Heart right ventricle (tissue), 16 donors: ENCODE data around the gene TSC22D4. TPM values are rescaled to one million over a fixed set of nuclear protein-coding genes. Genes with fewer than 3 reads are reported as not detected.

ENCODE experiments used
- ATAC-seq, 8 donors: fragments of 200-7000 bp; cut with Tn5 transposase; one replicate each; pipeline ENCODE4 v1.9.1; 2020; ENCODE audit warnings: mild to moderate bottlenecking in 8 of 8, moderate library complexity in 8 of 8, moderate number of reproducible peaks in 1 of 8
- DNase-seq, 2 donors: peaks; one replicate each; pipeline ENCODE4 v3.0.0-alpha.2; 2020
- H3K27ac ChIP-seq, 10 donors: fragments of 200-600 bp; sonication (generic) in 2 of 10; one replicate each; pipeline versions ENCODE4 v1.5.0 to v1.8.0; 2020 to 2022; ENCODE audit warnings: mild to moderate bottlenecking in 3 of 10
- H3K27me3 ChIP-seq, 7 donors: fragments of 200-600 bp; one replicate each; pipeline ENCODE4 v1.8.0; 2021 to 2022; ENCODE audit warnings: mild to moderate bottlenecking in 2 of 7
- H3K36me3 ChIP-seq, 9 donors: fragments of 200-600 bp; sonication (generic) in 1 of 9; one replicate each; pipeline versions ENCODE4 v1.5.0 to v1.8.0; 2020 to 2022; ENCODE audit warnings: mild to moderate bottlenecking in 2 of 9
- H3K4me1 ChIP-seq, 9 donors: fragments of 200-600 bp; sonication (generic) in 1 of 9; one replicate each; pipeline versions ENCODE4 v1.5.0 to v1.8.0; 2020 to 2022; ENCODE audit warnings: mild to moderate bottlenecking in 4 of 9
- H3K4me3 ChIP-seq, 10 donors: fragments of 200-600 bp; sonication (generic) in 2 of 10; one replicate each; pipeline versions ENCODE4 v1.5.0 to v1.8.0; 2020 to 2022; ENCODE audit warnings: mild to moderate bottlenecking in 7 of 10, moderate library complexity in 2 of 10
- H3K9me3 ChIP-seq, 11 donors: fragments of 200-600 bp in 10 of 11; sonication (generic) in 2 of 11; one replicate each; pipeline versions ENCODE4 v1.5.0 to v1.8.0; 2013 to 2022; ENCODE audit warnings: mild to moderate bottlenecking in 2 of 11, control low read depth in 1 of 11, moderate library complexity in 1 of 11
- CTCF ChIP-seq, 9 donors: fragments of 200-600 bp; sonication (generic) in 2 of 9; IDR thresholded peaks; one replicate each; pipeline versions ENCODE4 v1.5.0 to v1.8.0; 2021 to 2022; ENCODE audit warnings: antibody characterized with exemption in 9 of 9, mild to moderate bottlenecking in 5 of 9, moderate library complexity in 1 of 9
- WGBS, 2 donors: extraction: QIAGEN DNeasy Blood & Tissue Kit; methylation state at CpG; one replicate each; pipeline ENCODE4 v1.1.7; 2013; ENCODE audit warnings: inconsistent platforms in 1 of 2; 5-methylcytosine and 5-hydroxymethylcytosine counted together
- intact Hi-C, 10 donors: fragments of 100-400 bp; cut with DNase I; formaldehyde crosslinking; loops; one replicate each; pipeline versions ENCODE4 v1.11.1 to v1.14.2; 2022
- polyA plus RNA-seq, 2 donors: library from polyadenylated mRNA; stranded (reverse); fragments of 200-250 nt; gene quantifications; one replicate each; pipeline ENCODE4 v1.2.3, GENCODE V29; 2013
- total RNA-seq, 10 donors: library from RNA; stranded (reverse); fragmentation: NEBNext Ultra II Directional in 3 of 10; extraction: Animal tissue kit (Norgen Biotek cat#: 25700) in 3 of 10; gene quantifications; one replicate each; pipeline versions ENCODE4 v1.2.1 to v1.2.4, GENCODE V29; 2021 to 2023
- donor health status: Arrhythmogenic right ventricular cardiomyopathy.
- donor health status: ischemic (EF 13 %, LVEDD 7.1; RV severe dilation, severe dysfunction).
- donor health status: healthy with polysubstance abuse.
- donor health status: DM: no; HTN: yes; CAD: no.
- donor health status: DM: no; HTN: no; CAD: no.
- donor health status: ischemic (EF 25% LVEDD 6.9; RV normal size, moderate dysfunction).
- donor health status: ischemic (EF 25% LVEDD 5.7; RV mildly dilated, moderate dysfunction).
- donor health status: healthy.
- donor health status: DM: yes; HTN: yes; CAD: no.
- donor health status: Ischemic cardiomyopathy.
- donor health status: ischemic (EF 35%, LVEDD 5.7; RV mildly dilated, moderate dysfunction).
- donor health status: nonischemic (EF 11% LVEDD 7.7; RV severe dilation, severe dysfunction).
- donor health status: DM: yes; HTN: yes; CAD: no.
- donor health status: PGD.
- donor health status: ischemic (EF 29% LVEDD 5.4; RV normal size, mild dysfunction).
- donor health status: nonischemic (EF 23%, LVEDD 6.1; RV moderate dilation, normal function).

The TSC22D4 gene
- total and polyA plus RNA-seq, 12 donors: 36.0 to 72.3 (median 47.7) TPM

GRCh38 chr7:100432053-100432452, 47.0 kb downstream of the TSC22D4 start:
- Histone ChIP-seq H3K36me3 (peaks cover 0 to 41% (median 16%) of the 10 kb centered on the region in 9 donors), H3K4me1 (peaks cover 12 to 67% (median 48%) of the 10 kb centered on the region in 9 donors), H3K27me3 (no peaks in the 10 kb centered on the region), H3K9me3 (no peaks in the 10 kb centered on the region), H3K27ac (peak overlapping the region in 4 of 10 donors; percentile 18 to 45 (median 27)), H3K4me3 (no peak overlapping the region)
- no peak for TF ChIP-seq CTCF (IDR thresholded peaks at IDR 0.05)
- DNase-seq (no peak), ATAC-seq (no peak)
- intact Hi-C loops: loop anchor here in 1 of 10 donors (5.0 kb wide), 1 partner anchor 245 kb away; no protein-coding TSS in a partner anchor
- whole genome bisulfite sequencing, 2 donors: 51 to 72% methylated on average over 4 of the region's 4 CpGs

GRCh38 chr7:100431286-100431735, 47.7 kb downstream of the TSC22D4 start:
- no peak for DNase-seq
- no peaks in the 10 kb centered on the region for H3K9me3 ChIP-seq
- no peak for TF ChIP-seq CTCF (IDR thresholded peaks at IDR 0.05)
- H3K4me3 ChIP-seq: peak overlapping the region in 5 of 10 donors; percentile 79 to 97 (median 93)
- ATAC-seq: no peak
- 89 to 92% methylated on average over 23 of the region's 23 CpGs for WGBS, 2 donors
- intact Hi-C loops: loop anchor here in 1 of 10 donors (5.0 kb wide), 1 partner anchor 246 kb away; no protein-coding TSS in a partner anchor
- peak overlapping the region in 5 of 10 donors; percentile 18 to 100 (median 99) for H3K27ac ChIP-seq
- no peaks in the 10 kb centered on the region for H3K27me3 ChIP-seq
- H3K4me1 ChIP-seq: peaks cover 12 to 63% (median 48%) of the 10 kb centered on the region in 9 donors
- peaks cover 0 to 41% (median 16%) of the 10 kb centered on the region in 9 donors for H3K36me3 ChIP-seq

GRCh38 chr7:100430493-100431285, 48.3 kb downstream of the TSC22D4 start:
- H3K4me3 ChIP-seq: peak overlapping the region; percentile 77 to 100 (median 92)
- H3K27me3 ChIP-seq: no peaks in the 10 kb centered on the region
- H3K27ac ChIP-seq: peak overlapping the region; percentile 98 to 100 (median 99)
- H3K4me1 ChIP-seq: peaks cover 12 to 63% (median 46%) of the 10 kb centered on the region in 9 donors
- DNase-seq (no peak), ATAC-seq (no peak)
- peaks cover 0 to 41% (median 16%) of the 10 kb centered on the region in 9 donors for H3K36me3 ChIP-seq
- 28 to 31% methylated on average over 31 of the region's 31 CpGs for WGBS, 2 donors
- TF ChIP-seq CTCF (IDR thresholded peaks at IDR 0.05): no peak
- intact Hi-C loops: loop anchor here in 1 of 10 donors (5.0 kb wide), 1 partner anchor 247 kb away; no protein-coding TSS in a partner anchor
- no peaks in the 10 kb centered on the region for H3K9me3 ChIP-seq

- H3K36me3 ChIP-seq: peaks cover 0 to 38% (median 17%) of the 10 kb centered on the region in 9 donors
- peak; percentile 72 to 85 (median 77) for ATAC-seq
- peaks cover 8 to 55% (median 38%) of the 10 kb centered on the region in 9 donors for H3K4me1 ChIP-seq
- no peaks in the 10 kb centered on the region for H3K27me3 ChIP-seq
- DNase-seq: peak; percentile 97
- no peaks in the 10 kb centered on the region for H3K9me3 ChIP-seq
- no peak for TF ChIP-seq CTCF (IDR thresholded peaks at IDR 0.05)
- 0 to 1% methylated on average over 90 to 95 of the region's 95 CpGs for WGBS, 2 donors
- H3K4me3 ChIP-seq: peak within 1 kb of the TSS; percentile 77 to 100 (median 92)
- intact Hi-C loops: loop anchor here in 1 of 10 donors (5.0 kb wide), 1 partner anchor 247 kb away; no protein-coding TSS in a partner anchor
- peak within 1 kb of the TSS; percentile 98 to 100 (median 99) for H3K27ac ChIP-seq
Measured at GRCh38 chr7:100429637-100430492, 49.1 kb downstream of the TSC22D4 start, which contains the start of gene MEPCE. Gene MEPCE (plus strand): TSS chr7:100429831. CDS start chr7:100430019, 188 bp downstream.
